Mesenchymal stem cell (in vitro differentiated cells and primary cell): Measurements from ENCODE around the gene PRKACA.
A peak's percentile ranks its signal among the peaks of the same experiment; 100 is the strongest.

Experiments
- DNase-seq: peaks from one replicate; pipeline ENCODE4 v3.0.0-alpha.2; 2013
- H2AFZ ChIP-seq: one replicate; pipeline ENCODE4 v1.6.1; 2013; ENCODE audit warnings: low read depth, mild to moderate bottlenecking, control low read depth, inconsistent platforms, low read length, moderate library complexity
- H2AK5ac ChIP-seq: 2 replicates; pipeline ENCODE4 v1.6.1; 2013; ENCODE audit warnings: low read length, moderate library complexity, mild to moderate bottlenecking, inconsistent platforms; ENCODE audit not compliant: severe bottlenecking
- H2BK120ac ChIP-seq: one replicate; pipeline ENCODE4 v1.6.1; 2013; ENCODE audit warnings: low read depth, mild to moderate bottlenecking, inconsistent platforms, low read length, moderate library complexity
- H2BK12ac ChIP-seq, 2 experiments: one replicate each; pipeline ENCODE4 v1.6.1; 2013; ENCODE audit warnings: inconsistent platforms in 2 of 2, low read length in 2 of 2, mild to moderate bottlenecking in 2 of 2, moderate library complexity in 2 of 2, control low read depth in 1 of 2
- H2BK15ac ChIP-seq: one replicate; pipeline ENCODE4 v1.6.1; 2013; ENCODE audit warnings: mild to moderate bottlenecking, low read depth, inconsistent platforms; ENCODE audit not compliant: poor library complexity, severe bottlenecking
- H2BK5ac ChIP-seq: 2 replicates; pipeline ENCODE4 v1.6.1; 2013; ENCODE audit warnings: low read depth, mild to moderate bottlenecking, low read length, control low read depth, inconsistent platforms; ENCODE audit not compliant: poor library complexity, severe bottlenecking
- H3K14ac ChIP-seq, 2 experiments: one replicate each; pipeline ENCODE4 v1.6.1; 2013; ENCODE audit warnings: inconsistent platforms in 2 of 2, low read length in 2 of 2, control low read depth in 1 of 2, mild to moderate bottlenecking in 1 of 2, moderate library complexity in 1 of 2
- H3K18ac ChIP-seq, 2 experiments: one replicate each; pipeline ENCODE4 v1.6.1; 2013; ENCODE audit warnings: inconsistent platforms in 2 of 2, low read length in 2 of 2, control low read depth in 1 of 2, low read depth in 1 of 2, mild to moderate bottlenecking in 1 of 2
- H3K23ac ChIP-seq, 2 experiments: one replicate each; pipeline ENCODE4 v1.6.1; 2013; ENCODE audit warnings: inconsistent platforms in 2 of 2, low read length in 2 of 2, mild to moderate bottlenecking in 2 of 2, moderate library complexity in 2 of 2, control low read depth in 1 of 2
- H3K27ac ChIP-seq: 2 replicates; pipeline ENCODE4 v1.5.1; 2013; ENCODE audit warnings: mild to moderate bottlenecking, moderate library complexity, low read length, control low read depth, inconsistent platforms; ENCODE audit not compliant: poor library complexity, severe bottlenecking
- H3K27me3 ChIP-seq, 2 experiments: 2 replicates each; pipeline versions ENCODE4 v1.6.1 to v1.7.0; 2013; ENCODE audit warnings: low read length in 2 of 2, mild to moderate bottlenecking in 2 of 2, moderate library complexity in 2 of 2, control low read depth in 1 of 2, inconsistent platforms in 1 of 2; ENCODE audit not compliant: control insufficient read depth in 1 of 2, insufficient read depth in 1 of 2
- H3K36me3 ChIP-seq, 2 experiments: 2 replicates each; pipeline versions ENCODE4 v1.6.1 to v1.7.0; 2013; ENCODE audit warnings: low read length in 2 of 2, control low read depth in 1 of 2, inconsistent platforms in 1 of 2, low read depth in 1 of 2, mild to moderate bottlenecking in 1 of 2; ENCODE audit not compliant: insufficient read depth in 2 of 2, control insufficient read depth in 1 of 2
- H3K4ac ChIP-seq, 2 experiments: one replicate each; pipeline ENCODE4 v1.6.1; 2013; ENCODE audit warnings: inconsistent platforms in 2 of 2, low read length in 2 of 2, mild to moderate bottlenecking in 2 of 2, moderate library complexity in 2 of 2, control low read depth in 1 of 2, low read depth in 1 of 2
- H3K4me1 ChIP-seq: 2 replicates; pipeline ENCODE4 v1.6.1; 2013; ENCODE audit warnings: low read depth, low read length, control low read depth; ENCODE audit not compliant: control insufficient read depth, insufficient read depth
- H3K4me2 ChIP-seq: 2 replicates; pipeline ENCODE4 v1.6.1; 2013; ENCODE audit warnings: low read length, mild to moderate bottlenecking, inconsistent platforms; ENCODE audit not compliant: poor library complexity, severe bottlenecking
- H3K4me3 ChIP-seq, 2 experiments: 2 replicates each; pipeline versions ENCODE4 v1.5.1 to v1.7.0; 2013; ENCODE audit warnings: low read length in 2 of 2, mild to moderate bottlenecking in 2 of 2, control low read depth in 1 of 2, low read depth in 1 of 2; ENCODE audit not compliant: insufficient read depth in 1 of 2
- H3K79me1 ChIP-seq: replicated peaks from 2 replicates; pipeline ENCODE4 v1.6.1; 2013; ENCODE audit warnings: mild to moderate bottlenecking, control low read depth, low read length, inconsistent platforms; ENCODE audit not compliant: poor library complexity, severe bottlenecking
- H3K9ac ChIP-seq: 2 replicates; pipeline ENCODE4 v1.7.0; 2013; ENCODE audit warnings: mild to moderate bottlenecking, low read length, moderate library complexity
- H3K9me3 ChIP-seq: 2 replicates; pipeline ENCODE4 v1.7.0; 2013; ENCODE audit warnings: mild to moderate bottlenecking, low read length; ENCODE audit not compliant: control insufficient read depth
- H4K8ac ChIP-seq: one replicate; pipeline ENCODE4 v1.6.1; 2013; ENCODE audit warnings: inconsistent platforms, mild to moderate bottlenecking, low read length, moderate library complexity
- H4K91ac ChIP-seq: one replicate; pipeline ENCODE4 v1.6.1; 2013; ENCODE audit warnings: mild to moderate bottlenecking, low read length, inconsistent platforms
- WGBS: methylation state at CpG from one replicate; pipeline ENCODE4 v1.1.7; 2013; ENCODE audit warnings: mixed read lengths; 5-methylcytosine and 5-hydroxymethylcytosine counted together

The PRKACA gene

GRCh38 chr19:14164724-14165493, 47.3 kb upstream of the PRKACA start:
- no peak for DNase-seq
- WGBS, result 90% methylated on average over 14 of the region's 16 CpGs
- H3K4me3 ChIP-seq, result no peak overlapping the region
- H3K79me1 ChIP-seq, result no peaks in the 10 kb centered on the region
- H3K36me3 ChIP-seq, result peaks cover 7 to 74% of the 10 kb centered on the region in 2 experiments
- H2BK120ac ChIP-seq, result no peak overlapping the region
- peaks cover 10% of the 10 kb centered on the region for H3K4me1 ChIP-seq
- H3K9ac ChIP-seq, result no peak overlapping the region
- H2AK5ac ChIP-seq, result no peak overlapping the region
- H4K91ac ChIP-seq, result peak overlapping the region; percentile 28
- no peak overlapping the region for H3K4me2 ChIP-seq
- no peak overlapping the region for H2BK15ac ChIP-seq
- no peaks in the 10 kb centered on the region for H3K27me3 ChIP-seq
- no peak overlapping the region for H2BK5ac ChIP-seq
- H2BK12ac ChIP-seq, result no peak overlapping the region
- no peak overlapping the region for H3K27ac ChIP-seq
- H3K9me3 ChIP-seq, result no peaks in the 10 kb centered on the region
- H3K23ac ChIP-seq, result no peak overlapping the region
- no peak overlapping the region for H2AFZ ChIP-seq
- H3K18ac ChIP-seq, result no peak overlapping the region
- no peak overlapping the region for H3K4ac ChIP-seq
- H4K8ac ChIP-seq, result no peak overlapping the region
- no peak overlapping the region for H3K14ac ChIP-seq

GRCh38 chr19:14164082-14164481, 46.5 kb upstream of the PRKACA start:
- no peaks in the 10 kb centered on the region for H3K79me1 ChIP-seq
- H3K4me1 ChIP-seq, result peaks cover 12% of the 10 kb centered on the region
- no peaks in the 10 kb centered on the region for H3K9me3 ChIP-seq
- no peak overlapping the region for H3K23ac ChIP-seq
- no peak overlapping the region for H3K4ac ChIP-seq
- H3K27me3 ChIP-seq, result no peaks in the 10 kb centered on the region
- no peak for DNase-seq
- no peak overlapping the region for H4K8ac ChIP-seq
- H3K18ac ChIP-seq, result no peak overlapping the region
- H4K91ac ChIP-seq, result no peak overlapping the region
- no peak overlapping the region for H3K9ac ChIP-seq
- H2BK120ac ChIP-seq, result no peak overlapping the region
- no peak overlapping the region for H3K4me3 ChIP-seq
- H3K4me2 ChIP-seq, result no peak overlapping the region
- WGBS, result 41% methylated on average over 11 of the region's 11 CpGs
- peaks cover 5 to 73% of the 10 kb centered on the region in 2 experiments for H3K36me3 ChIP-seq
- H2BK15ac ChIP-seq, result no peak overlapping the region
- H2AK5ac ChIP-seq, result no peak overlapping the region
- H3K27ac ChIP-seq, result no peak overlapping the region
- H2BK12ac ChIP-seq, result no peak overlapping the region
- no peak overlapping the region for H2AFZ ChIP-seq
- H2BK5ac ChIP-seq, result no peak overlapping the region
- H3K14ac ChIP-seq, result no peak overlapping the region

- Histone ChIP-seq H2BK12ac (no peak overlapping the region), H2AK5ac (no peak overlapping the region), H3K14ac (no peak overlapping the region), H3K4me1 (peaks cover 13% of the 10 kb centered on the region), H2BK15ac (no peak overlapping the region), H3K27ac (no peak overlapping the region), H3K18ac (no peak overlapping the region), H3K4ac (no peak overlapping the region), H3K27me3 (no peaks in the 10 kb centered on the region), H4K91ac (peak overlapping the region; percentile 53), H3K23ac (no peak overlapping the region), H4K8ac (no peak overlapping the region), H2BK120ac (no peak overlapping the region), H3K9me3 (no peaks in the 10 kb centered on the region), H3K79me1 (no peaks in the 10 kb centered on the region), H2AFZ (no peak overlapping the region), H2BK5ac (no peak overlapping the region), H3K9ac (no peak overlapping the region), H3K4me2 (no peak overlapping the region), H3K36me3 (peaks cover 14 to 73% of the 10 kb centered on the region in 2 experiments), H3K4me3 (no peak overlapping the region)
- 98% methylated on average over 38 of the region's 38 CpGs for WGBS
- no peak for DNase-seq
Observed at GRCh38 chr19:14162871-14163297, 45.3 kb upstream of the PRKACA start.

- Histone ChIP-seq H3K36me3 (peaks cover 26 to 87% of the 10 kb centered on the region in 2 experiments), H2AK5ac (no peak overlapping the region), H4K8ac (no peak overlapping the region), H3K4me2 (no peak overlapping the region), H3K14ac (no peak overlapping the region), H3K79me1 (no peaks in the 10 kb centered on the region), H3K23ac (no peak overlapping the region), H2BK15ac (no peak overlapping the region), H3K27ac (no peak overlapping the region), H3K27me3 (no peaks in the 10 kb centered on the region), H4K91ac (no peak overlapping the region), H2BK5ac (no peak overlapping the region), H3K4ac (no peak overlapping the region), H3K9ac (no peak overlapping the region), H3K4me3 (peak overlapping the region in 1 of 2 experiments; percentile 23), H2BK120ac (no peak overlapping the region), H2BK12ac (no peak overlapping the region), H3K18ac (no peak overlapping the region), H3K4me1 (peaks cover 13% of the 10 kb centered on the region), H2AFZ (no peak overlapping the region), H3K9me3 (no peaks in the 10 kb centered on the region)
- WGBS, result 99% methylated on average over 16 of the region's 19 CpGs
- no peak for DNase-seq
Observed at GRCh38 chr19:14161305-14161704, 43.7 kb upstream of the PRKACA start.
